Hepatocyte (in vitro differentiated cells): ENCODE data around the gene BUD13.

Experiments used
- CTCF ChIP-seq: fragments of 200-600 bp; sonication (generic); IDR thresholded peaks from 2 replicates; pipeline ENCODE4 v1.5.1; 2016; ENCODE audit warnings: antibody characterized with exemption, mild to moderate bottlenecking; ENCODE audit not compliant: poor library complexity
- EZH2 ChIP-seq: fragments of 200-600 bp; sonication (generic); IDR thresholded peaks from 2 replicates; pipeline ENCODE4 v1.6.1; 2016; ENCODE audit warnings: antibody characterized with exemption, mild to moderate bottlenecking, borderline replicate concordance
- EZH2phosphoT487 ChIP-seq: fragments of 200-600 bp; sonication (generic); IDR thresholded peaks from one replicate; pipeline ENCODE4 v1.6.1; 2018; ENCODE audit warnings: antibody characterized with exemption, mild to moderate bottlenecking, low read depth, moderate library complexity; ENCODE audit not compliant: unreplicated experiment, severe bottlenecking

GRCh38 chr11:116812109-116812508 lies 39.3 kb upstream of the BUD13 start:
- TF ChIP-seq EZH2 (no peak), CTCF (no peak), EZH2phosphoT487 (no peak)
